ENCODE data around the gene DES. TPM values are rescaled to one million over a fixed set of nuclear protein-coding genes. Genes with fewer than 3 reads are reported as not detected.

Gene DES
- total RNA-seq, 1 donor from 2014 or later, result not detected

DNA sequence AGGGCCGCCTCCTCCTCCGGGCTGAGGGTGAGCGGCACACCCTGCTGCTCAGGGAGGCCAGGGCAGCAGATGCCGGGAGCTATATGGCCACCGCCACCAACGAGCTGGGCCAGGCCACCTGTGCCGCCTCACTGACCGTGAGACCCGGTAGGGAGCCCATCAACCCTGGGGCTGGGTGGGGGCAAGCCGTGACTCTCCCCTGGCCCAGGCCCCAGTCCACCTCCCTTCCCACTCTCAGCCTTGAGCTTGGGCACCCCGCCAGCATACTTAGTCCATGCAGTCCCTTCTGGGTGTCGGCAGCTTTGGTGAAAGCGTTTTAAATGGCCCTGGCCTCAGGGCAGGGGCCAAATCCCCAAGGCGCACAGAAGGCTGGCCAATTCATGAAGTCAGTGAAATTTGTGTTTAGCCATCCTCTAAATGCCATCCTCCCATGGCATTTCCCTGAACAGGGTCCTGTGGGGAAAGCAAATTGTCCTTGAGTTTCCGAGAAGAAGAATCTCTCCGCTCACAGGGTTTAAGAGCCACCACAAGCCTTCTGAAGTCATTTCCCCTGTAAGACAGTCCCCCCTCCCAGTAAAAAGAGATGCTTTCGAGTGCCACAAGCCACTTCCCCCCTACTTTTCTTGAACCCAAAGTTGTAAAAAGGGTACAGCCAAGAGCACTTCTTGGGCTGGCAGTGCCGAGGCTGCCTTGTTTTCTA, 33.6 kb downstream of the DES start:
- ChIA-PET CTCF (no interaction called here), POLR2A (no interaction called here)
- Mint-ChIP-seq H3K4me3 (no peak overlapping the region), H3K27ac (no peak overlapping the region), H3K9me3 (no peaks in the 10 kb centered on the region), H3K27me3 (peaks cover 42% of the 10 kb centered on the region), H3K4me1 (no peaks in the 10 kb centered on the region), H3K36me3 (ENCODE audit: low read depth) (no peaks in the 10 kb centered on the region)
- no peak for DNase-seq
- intact Hi-C loops (cut with micrococcal nuclease), result no loop called here
- TF ChIP-seq, protein P1, sequence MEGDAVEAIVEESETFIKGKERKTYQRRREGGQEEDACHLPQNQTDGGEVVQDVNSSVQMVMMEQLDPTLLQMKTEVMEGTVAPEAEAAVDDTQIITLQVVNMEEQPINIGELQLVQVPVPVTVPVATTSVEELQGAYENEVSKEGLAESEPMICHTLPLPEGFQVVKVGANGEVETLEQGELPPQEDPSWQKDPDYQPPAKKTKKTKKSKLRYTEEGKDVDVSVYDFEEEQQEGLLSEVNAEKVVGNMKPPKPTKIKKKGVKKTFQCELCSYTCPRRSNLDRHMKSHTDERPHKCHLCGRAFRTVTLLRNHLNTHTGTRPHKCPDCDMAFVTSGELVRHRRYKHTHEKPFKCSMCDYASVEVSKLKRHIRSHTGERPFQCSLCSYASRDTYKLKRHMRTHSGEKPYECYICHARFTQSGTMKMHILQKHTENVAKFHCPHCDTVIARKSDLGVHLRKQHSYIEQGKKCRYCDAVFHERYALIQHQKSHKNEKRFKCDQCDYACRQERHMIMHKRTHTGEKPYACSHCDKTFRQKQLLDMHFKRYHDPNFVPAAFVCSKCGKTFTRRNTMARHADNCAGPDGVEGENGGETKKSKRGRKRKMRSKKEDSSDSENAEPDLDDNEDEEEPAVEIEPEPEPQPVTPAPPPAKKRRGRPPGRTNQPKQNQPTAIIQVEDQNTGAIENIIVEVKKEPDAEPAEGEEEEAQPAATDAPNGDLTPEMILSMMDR (IDR thresholded peaks at IDR 0.05), result no peak
- ATAC-seq (ENCODE audit: low read depth), result no peak

DNA sequence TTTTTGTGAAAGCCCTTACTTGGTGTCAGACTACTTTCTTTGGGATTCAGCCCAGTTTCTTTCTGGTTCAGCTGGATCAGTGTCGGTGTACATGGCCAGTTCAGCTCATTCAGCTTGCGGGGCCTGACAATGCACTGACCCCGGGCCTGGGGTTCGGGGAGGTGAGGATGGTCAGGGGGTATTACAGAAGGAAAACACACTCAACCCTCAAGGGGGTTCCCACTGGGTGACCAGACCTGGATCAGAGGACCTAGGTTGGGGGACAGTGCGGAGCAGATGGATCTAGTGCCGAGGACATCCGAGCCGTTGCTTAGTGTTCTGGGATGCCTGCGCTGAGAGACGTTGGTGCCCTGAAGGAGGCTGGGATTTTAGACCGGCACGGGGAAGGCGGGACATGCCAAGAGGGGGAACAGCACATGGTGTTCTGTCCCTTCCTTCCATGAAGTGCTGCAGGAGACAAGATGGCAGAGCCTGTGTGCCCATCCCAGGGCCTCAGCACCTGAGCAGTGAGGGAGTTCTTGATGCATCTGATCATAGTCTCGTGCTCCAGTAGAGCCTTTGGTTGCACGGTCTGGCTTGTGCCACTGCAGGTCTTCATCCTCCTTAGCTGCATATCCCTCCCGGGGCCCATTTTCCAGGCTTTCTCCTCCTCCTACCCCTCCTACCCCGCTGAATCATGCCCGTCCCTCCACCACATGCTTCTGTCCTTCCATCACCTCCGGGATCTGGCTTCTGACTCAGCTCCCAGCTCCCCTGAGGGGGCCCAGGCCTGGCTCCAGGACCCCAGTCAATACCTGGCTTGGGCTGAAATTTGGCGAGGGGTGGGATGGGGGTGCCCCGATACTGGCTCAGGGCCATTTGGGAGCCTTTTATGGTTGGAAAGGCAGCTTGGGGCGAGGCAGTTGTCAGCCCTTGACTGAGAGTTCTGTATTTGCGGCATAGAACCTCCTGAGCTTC, 34.5 kb downstream of the DES start:
- no peak overlapping the region for H3K4me3 Mint-ChIP-seq
- ChIA-PET CTCF (no interaction called here), POLR2A (no interaction called here)
- H3K4me1 Mint-ChIP-seq, result no peaks in the 10 kb centered on the region
- ATAC-seq (ENCODE audit: low read depth) (no peak), DNase-seq (no peak)
- intact Hi-C loops (cut with micrococcal nuclease), result no loop called here
- no peak overlapping the region for H3K27ac Mint-ChIP-seq
- no peaks in the 10 kb centered on the region for H3K36me3 Mint-ChIP-seq (ENCODE audit: low read depth)
- H3K9me3 Mint-ChIP-seq, result no peaks in the 10 kb centered on the region
- TF ChIP-seq, protein P1 (IDR thresholded peaks at IDR 0.05), result no peak
- H3K27me3 Mint-ChIP-seq, result peaks cover 40% of the 10 kb centered on the region

DNA sequence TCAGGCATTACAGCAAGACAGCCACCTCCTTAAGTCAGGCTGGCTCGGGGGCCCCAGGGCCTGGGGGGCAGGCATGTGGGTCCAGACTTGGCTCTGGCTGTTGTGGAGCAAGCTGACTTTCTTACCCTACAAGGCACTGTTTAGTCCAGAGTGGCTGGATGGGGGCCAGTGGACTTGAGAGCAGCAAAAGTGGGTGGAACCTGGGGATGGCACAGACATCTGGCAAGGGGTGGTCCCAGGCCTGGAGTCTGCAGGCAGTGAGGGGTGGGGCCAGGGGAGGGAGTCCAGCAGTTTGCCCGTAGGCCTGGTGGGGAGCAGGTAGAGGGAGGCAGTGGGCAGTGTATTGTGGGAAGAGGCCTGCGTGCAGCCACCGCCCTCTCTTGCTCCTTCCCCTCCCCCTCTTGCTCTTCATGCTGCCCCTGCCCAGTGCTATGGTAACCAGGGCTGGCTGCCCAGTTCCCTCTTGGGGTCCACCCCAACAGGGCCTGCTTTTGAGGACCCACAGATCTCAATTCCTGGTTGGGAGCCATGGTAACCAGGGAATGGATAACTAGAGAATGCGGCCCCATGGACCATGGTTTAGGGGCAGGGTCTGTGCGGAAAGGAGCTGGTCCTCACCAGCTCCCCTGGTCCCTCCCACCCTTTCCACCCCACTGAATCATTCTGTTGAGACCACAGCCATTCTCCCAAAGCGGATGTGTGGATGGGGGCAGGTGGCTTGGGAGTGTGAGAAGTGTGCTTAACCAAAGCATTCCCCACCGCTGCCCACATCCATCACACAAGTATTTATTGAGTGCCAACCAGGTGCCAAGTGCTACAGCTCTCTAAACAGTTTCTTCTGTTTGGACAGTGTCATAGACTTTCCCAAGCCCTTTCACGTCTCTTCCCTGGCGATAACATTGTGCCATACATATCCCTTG, 35.8 kb downstream of the DES start:
- Mint-ChIP-seq H3K9me3 (no peaks in the 10 kb centered on the region), H3K27ac (no peak overlapping the region), H3K4me1 (no peaks in the 10 kb centered on the region), H3K4me3 (no peak overlapping the region), H3K36me3 (ENCODE audit: low read depth) (no peaks in the 10 kb centered on the region), H3K27me3 (peaks cover 41% of the 10 kb centered on the region)
- intact Hi-C loops (cut with micrococcal nuclease), result no loop called here
- CTCF ChIA-PET, result interaction anchor here (0.6 to 1.1 kb wide), 2 partner anchors 41 to 340 kb away, joined by 3 read pairs; no protein-coding TSS in a partner anchor
- DNase-seq (no peak), ATAC-seq (ENCODE audit: low read depth) (no peak)
- TF ChIP-seq, protein P1 (IDR thresholded peaks at IDR 0.05), result no peak
- POLR2A ChIA-PET, result no interaction called here

DNA sequence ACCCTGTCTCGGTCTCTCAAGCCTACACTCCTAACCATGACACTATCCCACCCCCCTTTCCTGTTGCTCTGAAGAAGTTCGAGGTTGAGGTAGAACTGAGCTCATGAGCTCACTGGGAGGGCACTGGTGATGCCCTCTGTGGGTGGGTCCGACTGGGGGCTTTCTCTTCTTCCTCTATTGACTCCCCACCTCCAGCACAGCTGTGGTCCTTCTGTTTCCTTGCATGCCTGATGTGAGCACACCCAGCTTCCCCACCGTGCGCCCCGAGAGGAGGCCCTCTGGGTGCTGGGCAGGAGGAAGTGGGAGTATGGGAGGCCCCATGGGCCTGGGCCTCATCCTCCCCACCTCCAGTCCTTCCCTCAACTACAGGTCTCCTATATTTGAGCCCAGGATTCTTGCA, 37.4 kb downstream of the DES start:
- no peaks in the 10 kb centered on the region for H3K36me3 Mint-ChIP-seq (ENCODE audit: low read depth)
- TF ChIP-seq, protein P1 (IDR thresholded peaks at IDR 0.05), result no peak
- intact Hi-C loops (cut with micrococcal nuclease), result no loop called here
- DNase-seq (no peak), ATAC-seq (ENCODE audit: low read depth) (no peak)
- peaks cover 32% of the 10 kb centered on the region for H3K27me3 Mint-ChIP-seq
- H3K4me1 Mint-ChIP-seq, result no peaks in the 10 kb centered on the region
- ChIA-PET CTCF (no interaction called here), POLR2A (interaction anchor here (0.6 kb wide), 1 partner anchor 13 kb away, joined by 5 read pairs; no protein-coding TSS in a partner anchor)
- no peak overlapping the region for H3K4me3 Mint-ChIP-seq
- H3K27ac Mint-ChIP-seq, result no peak overlapping the region
- H3K9me3 Mint-ChIP-seq, result no peaks in the 10 kb centered on the region
